ENCODE data around the gene ATAD3B.
"Not testable (repeated sequence)": the region's sequence is repeated elsewhere in the genome, so short reads cannot be mapped to it uniquely, and the experiment has no call there.

The ATAD3B gene

DNA sequence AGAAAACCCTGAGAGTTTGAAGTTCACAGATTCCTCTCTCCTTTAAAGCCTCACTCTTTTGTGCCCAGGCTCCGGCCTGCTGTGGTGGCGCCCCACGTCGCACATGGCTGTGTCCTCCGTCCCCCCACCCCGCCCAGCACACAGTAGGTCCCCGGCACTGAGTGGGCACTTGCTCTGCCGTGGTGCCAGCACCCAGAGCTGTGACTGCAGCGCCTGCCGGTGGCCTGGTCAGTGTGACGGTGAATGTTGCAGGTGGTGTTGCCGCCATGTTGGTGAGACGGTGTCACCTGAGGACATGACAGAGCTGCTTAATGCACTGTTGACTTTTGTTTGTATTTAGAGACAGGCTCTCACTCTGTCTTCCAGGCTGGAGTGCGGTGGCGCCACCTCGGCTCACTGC, 18.7 kb upstream of the ATAD3B start:
- FAIRE-seq = no peak

DNA sequence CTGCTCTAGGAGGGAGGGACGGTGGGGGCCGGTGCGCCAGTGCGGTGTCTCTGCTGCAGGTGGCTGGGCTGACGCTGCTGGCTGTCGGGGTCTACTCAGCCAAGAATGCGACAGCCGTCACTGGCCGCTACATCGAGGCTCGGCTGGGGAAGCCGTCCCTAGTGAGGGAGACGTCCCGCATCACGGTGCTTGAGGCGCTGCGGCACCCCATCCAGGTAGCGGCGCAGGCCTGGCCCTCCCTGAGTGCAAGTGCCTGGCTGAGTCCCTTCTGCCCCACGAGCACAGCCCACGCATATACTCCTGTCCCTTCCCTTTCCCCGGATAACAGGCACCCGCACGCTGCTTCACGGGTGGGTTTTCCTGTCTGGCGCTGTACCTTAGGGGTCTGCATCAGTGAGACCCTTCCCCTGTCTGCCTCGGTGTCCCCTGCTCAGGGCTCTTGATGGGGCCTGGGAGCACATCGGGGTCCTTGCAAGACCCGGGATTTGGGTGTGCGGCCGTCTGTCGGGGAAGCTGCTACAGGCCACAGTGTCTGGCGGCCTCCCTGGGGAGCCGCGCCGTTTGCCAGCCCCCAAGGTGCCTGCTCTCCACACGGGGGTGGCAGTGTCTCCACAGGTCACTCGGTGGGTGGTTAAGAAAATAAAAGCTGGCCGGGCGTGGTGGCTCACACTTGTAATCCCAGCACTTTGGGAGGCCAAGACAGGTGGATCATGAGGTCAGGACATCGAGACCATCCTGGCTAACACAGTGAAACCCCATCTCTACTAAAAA, 17.1 kb upstream of the ATAD3B start:
- not testable (repeated sequence) for FAIRE-seq

DNA sequence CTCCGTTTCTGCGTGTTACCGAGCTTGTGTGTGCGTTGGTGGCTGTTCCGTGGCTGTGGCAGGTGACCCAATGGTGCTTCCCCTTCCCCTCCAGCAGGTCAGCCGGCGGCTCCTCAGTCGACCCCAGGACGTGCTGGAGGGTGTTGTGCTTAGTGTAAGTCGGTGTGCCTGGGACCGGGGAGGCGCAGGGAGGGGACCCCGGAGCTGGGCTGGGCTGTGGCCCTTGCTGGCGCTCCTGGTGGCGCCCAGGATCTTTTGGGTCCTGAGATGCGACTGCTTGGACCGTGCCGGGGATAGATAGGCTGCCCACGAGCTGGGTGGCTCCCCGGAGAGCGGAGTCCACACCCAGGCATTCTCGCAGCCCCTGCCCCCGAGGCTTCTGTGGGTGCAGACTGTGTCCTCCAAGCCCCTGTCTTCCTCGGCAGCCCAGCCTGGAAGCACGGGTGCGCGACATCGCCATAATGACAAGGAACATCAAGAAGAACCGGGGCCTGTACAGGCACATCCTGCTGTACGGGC, 16.1 kb upstream of the ATAD3B start:
- FAIRE-seq = no peak

DNA sequence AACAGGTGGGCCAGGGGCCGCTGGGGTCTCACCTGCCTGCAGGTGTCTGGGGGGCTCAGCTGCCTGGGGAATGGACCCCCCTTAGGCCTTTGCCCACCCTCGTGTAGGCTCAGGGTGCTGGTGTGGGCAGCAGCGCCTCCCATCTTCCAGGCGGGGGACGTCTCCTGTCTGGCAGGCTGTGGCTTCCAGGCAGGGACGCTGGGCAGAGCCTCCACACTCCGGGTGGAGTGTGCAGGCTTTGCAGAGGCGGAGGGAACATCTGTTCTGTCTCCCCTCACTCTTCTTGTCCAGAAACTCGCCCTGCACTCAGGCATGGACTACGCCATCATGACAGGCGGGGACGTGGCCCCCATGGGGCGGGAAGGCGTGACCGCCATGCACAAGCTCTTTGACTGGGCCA, 15.6 kb upstream of the ATAD3B start:
- not testable (repeated sequence) for FAIRE-seq

DNA sequence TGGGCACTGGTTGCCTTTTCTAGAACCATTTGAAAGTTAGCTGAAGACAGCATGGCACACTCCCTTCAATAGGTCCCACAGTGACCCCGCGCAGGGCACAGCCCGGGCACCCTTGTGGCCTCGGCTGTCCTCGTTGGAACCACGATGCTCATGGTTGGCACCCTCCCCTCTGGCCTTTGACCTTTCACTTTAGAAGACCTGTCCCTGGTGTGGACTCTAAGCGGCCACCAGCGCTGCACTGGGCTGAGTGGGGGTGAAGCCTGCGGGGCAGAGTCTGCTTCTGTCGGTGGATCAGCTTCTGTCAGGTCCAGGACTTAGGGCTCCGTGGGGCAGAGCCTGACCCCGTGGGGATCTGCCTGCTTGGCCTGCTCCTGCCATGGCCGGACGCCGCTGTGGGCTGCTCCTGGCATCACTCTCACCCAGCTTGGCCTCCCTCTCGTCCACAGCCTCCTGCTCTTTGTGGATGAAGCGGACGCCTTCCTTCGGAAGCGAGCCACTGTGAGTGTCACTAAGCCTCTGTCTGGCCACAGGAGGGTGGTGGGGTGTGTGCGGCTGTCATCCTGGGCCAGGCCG, 14.8 kb upstream of the ATAD3B start:
- not testable (repeated sequence) for FAIRE-seq

DNA sequence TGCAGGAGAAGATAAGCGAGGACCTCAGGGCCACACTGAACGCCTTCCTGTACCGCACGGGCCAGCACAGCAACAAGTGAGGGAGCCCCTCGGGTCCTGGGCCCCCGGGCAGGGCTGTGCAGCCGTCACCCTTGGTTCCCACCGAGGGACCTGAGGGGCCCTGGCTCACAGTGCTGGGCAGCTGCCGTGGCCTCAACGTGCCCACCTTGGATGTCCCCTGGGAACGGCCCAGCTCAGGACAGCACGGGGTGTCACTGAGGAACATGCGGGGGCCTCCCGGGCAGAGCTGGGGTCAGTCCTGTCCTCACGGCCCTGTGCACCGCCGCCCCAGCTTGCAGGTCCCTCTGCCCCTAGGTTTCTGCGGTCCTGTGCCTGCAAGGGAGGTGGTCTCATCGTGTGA, 12.4 kb upstream of the ATAD3B start:
- not testable (repeated sequence) for FAIRE-seq

DNA sequence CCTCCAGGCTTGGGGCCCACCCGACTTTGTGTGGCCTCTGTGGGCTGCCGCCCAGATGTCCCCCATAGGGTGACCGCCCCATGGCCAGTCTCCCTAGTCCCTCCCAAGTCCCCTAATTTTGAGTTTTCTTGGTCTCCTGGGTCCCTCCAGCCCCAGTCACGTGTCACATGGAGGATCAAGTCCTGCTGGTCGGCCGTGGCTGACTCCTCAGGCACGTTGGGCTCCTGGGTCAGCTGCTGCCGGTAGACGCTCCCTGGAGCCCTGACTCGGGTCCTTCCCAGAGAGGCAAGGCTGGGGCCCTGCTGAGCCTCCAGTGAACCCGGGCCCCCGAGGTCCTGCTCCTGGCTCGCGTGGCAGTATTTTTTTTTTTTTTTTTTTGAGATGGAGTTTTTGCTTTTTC, 11.9 kb upstream of the ATAD3B start:
- not testable (repeated sequence) for FAIRE-seq

DNA sequence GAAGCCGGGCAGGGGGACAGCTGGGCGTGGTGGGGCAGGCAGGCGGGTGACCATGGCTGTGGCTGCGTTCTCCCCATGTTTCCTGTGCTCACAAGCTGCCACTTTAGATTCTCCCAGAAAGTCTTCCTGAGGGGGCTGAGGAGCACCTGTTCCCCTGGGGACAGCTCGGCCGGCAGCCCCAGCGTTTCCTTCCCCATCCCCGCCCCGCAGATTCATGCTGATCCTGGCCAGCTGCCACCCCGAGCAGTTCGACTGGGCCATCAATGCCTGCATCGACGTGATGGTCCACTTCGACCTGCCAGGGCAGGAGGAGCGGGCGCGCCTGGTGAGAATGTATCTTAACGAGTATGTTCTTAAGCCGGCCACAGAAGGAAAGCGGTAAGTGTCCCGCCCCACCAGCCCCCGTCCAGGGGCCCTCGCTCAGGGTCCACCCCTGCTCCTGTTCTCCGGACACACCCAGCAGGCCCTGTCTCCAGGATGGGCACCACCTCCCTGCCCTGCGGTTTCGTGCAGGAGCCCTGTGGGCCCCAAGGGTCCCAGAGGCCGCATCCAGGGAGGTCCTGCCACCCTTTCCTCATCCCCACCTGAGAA, 10.9 kb upstream of the ATAD3B start:
- FAIRE-seq = no peak

DNA sequence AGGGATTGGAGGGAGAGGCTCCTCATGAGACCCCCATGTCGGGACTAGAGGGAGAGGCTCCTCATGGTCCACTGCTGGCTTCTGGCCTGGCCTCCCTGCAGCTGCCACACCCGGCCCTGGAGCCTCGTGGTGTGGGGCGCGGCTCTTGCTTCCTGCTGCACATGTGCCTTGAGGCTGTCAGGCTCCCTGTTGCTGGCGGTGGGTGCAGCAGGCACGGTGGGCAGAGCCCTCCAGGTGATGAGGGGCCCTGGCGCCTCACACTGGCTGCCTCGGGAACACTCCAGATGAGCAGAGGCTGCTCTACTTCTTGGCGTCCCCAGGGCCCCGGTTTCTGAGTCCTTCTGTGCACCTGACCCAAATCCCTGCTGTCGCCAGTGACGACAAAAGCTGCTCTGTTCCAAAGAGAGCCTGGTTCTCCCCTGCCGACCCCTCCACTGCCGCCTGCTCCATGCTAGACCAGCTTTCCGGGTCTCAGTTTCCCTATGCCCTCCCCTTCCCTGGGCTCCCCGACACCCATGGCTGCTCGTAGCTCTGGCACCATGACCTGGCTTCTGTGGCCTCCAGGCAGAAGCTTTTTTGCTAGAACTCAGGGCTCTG, 9.7 kb upstream of the ATAD3B start:
- FAIRE-seq = no peak

DNA sequence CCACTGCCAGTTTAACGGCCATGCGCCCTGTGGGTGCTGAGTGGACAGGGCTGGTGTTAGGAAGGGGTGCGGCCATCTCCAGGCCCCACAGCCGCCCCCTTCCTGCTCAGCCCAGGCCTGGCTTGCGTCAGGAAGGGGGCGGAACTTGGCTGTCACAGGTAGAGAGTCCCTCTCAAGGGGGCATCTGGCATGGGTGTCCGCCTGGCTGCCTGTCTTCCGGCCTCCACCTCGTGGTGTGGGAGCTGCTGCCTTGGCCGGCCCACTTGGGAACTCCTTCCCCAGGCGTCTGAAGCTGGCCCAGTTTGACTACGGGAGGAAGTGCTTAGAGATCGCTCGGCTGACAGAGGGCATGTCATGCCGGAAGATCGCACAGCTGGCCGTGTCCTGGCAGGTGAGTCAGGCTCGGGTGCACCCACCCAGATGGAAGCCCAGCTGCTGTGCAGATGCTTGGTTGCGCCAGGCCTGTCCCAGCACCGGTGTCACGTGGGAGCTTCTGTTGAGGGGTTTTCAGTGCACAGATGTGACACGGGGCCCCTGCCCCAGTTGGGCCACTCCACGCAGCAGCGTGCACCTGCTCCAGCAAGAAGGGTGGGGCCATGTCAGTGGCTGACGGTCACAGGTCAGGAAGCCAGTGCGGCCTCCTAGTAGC, 9.1 kb upstream of the ATAD3B start:
- no peak for FAIRE-seq

DNA sequence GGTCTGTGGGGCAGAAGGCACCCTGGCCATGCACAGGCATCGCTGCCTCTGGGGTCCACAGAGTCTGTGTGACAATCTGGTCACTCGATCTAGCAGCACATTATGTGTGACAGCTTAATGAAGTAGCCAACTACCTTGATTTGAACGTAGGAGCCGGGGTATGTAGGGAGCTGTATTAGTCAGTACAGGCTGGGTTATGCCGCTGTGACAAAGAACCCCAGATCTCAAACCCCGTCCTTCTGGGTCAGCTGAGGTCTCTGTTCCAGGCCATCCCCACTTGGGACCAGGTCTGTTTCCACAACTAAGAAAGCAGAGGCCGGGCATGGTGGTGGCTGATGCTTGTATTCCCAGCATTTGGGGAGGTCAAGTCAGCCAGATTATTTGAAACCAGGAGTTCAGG, 8.3 kb upstream of the ATAD3B start:
- no peak for FAIRE-seq

DNA sequence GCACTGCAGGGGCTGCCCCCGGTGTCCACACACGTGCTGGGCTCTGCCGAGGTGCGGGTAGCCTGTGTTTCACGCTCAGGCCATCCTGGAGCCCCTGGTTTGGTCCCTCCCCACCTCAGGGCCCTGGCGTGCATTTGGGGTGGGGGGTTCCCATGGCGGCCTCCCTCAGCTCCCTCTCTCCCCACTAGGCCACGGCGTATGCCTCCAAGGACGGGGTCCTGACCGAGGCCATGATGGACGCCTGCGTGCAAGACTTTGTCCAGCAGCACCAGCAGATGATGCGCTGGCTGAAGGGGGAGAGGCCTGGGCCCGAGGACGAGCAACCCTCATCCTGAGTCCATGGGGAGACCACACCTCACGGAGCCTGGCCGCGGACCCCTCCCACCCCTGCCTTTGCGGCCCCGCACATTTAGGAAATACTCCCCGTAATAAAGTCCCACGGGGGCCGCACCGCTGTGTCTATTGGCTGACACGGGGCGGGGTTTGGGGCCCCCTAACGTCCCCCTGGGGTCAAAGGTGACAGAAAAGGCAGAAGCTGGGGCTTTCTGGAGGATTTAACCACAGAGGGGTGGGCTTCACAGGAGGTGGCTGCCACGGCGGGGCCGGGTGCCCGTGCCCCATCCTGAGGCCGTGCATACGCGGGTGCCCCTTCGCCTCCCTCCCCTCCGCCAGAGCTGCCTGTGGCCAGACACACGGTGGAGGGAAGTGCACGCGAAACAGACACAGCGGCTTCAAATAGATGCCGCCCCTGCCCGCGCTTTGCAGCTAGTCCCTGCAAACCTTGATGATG, 3.2 kb upstream of the ATAD3B start:
- not testable (repeated sequence) for FAIRE-seq

DNA sequence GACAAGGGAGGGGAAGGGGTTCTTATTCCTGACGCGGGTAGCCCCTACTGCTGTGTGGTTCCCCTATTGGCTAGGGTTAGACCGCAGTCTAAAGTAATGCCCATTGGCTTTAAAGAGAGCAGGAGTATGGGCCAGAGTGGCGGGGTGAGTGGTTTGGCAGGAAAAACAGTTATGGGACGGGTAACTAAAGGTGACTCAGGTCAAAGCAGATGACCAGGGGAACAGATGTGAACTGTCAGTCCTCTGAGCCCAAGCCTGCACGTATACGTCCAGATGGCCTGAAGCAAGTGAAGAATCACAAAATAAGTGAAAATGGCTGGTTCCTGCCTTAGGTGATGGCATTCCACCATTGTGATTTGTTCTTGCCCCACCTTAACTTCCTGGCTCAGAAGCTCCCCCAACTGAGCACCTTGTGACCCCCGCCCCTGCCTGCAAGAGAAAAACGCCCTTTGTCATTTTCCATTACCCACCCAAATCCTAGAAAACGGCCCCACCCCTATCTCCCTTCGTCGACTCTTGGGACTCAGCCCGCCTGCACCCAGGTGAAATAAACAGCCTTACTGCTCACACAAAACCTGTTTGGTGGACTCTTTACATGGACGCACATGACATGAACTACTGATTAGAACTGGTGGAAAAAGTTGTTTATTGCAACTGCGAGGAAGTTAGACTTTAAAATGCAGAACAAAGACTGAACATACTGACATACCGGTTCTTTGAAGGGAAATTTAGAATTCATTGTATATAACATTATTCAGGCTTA, 758 bp upstream of the ATAD3B start:
- FAIRE-seq = no peak

DNA sequence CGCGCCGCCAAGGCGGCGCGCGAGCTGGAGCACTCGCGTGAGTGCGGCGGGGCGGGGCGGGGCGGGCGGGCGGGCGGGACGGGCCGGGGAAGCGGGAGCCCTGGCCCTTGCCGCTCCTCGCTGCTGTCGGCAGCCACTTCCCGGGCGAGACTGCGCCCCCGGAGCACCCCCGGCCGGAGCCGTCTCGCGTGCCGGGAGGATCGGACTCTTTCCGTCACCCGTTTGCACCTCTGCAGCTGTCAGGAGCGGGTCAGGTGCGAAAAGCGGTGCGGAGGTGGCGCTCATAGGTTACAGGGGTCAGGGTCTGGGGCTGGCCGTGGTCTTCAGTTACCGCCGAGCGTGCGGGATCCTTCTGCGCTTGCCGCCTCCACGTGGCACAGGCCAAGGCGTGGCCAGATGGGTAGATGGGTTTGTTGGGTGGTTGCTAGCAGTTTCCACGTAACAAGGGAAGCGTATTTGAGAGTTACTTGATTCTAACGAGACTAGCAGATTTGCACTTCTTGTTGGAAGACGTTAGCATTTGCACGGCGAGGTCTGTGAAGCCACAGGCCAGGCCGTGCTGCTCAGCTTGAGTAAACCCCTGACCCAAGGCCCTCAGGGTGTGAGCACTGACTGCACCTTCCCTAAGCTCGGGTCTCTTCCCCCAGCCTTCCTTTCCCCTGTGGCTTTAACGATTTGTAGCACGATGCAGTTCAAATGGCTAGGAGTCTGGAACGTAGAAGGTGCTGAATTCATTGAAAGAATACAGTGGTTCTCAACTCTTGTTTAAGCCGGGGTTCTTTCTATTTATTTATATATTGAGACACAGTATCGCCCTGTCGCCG, 700 bp downstream of the ATAD3B start:
- FAIRE-seq = not testable (repeated sequence)

DNA sequence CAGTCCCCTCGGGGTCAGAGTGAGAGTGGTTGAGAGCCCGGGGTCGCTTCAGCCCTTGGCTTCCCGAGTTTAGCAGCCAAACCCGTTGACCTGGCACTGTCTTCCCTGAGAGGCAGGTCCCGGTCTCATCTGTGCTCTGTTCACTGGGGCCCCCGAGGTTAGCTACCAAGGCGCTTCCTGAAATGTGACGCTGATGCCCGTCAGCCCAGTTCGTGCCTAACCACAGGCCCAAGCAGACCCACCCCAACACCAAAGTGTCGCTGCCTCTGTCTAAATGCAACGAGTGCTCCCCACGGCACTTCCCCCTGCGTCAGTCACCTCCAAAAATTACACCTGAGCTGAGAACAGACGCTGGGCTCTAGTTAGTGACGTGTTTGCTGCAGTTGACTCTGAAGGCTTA, 4.4 kb downstream of the ATAD3B start:
- FAIRE-seq = not testable (repeated sequence)

DNA sequence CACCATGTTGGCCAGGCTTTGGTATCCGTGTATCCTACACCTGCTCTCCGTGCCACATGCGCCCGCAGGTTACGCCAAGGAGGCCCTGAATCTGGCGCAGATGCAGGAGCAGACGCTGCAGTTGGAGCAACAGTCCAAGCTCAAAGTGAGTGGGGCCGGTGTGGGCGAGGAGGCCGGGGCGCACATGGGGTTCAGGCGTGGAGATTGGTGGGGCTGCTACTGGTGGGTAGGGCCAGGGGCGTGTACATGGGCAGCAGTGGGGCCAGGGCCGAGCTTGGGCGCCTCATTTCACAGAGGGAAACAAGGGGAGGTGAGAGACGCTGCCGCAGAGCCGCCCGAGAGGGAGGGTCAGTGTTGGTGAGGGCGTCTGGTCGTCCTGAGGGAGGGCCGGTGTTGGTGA, 5.6 kb downstream of the ATAD3B start:
- FAIRE-seq = no peak

DNA sequence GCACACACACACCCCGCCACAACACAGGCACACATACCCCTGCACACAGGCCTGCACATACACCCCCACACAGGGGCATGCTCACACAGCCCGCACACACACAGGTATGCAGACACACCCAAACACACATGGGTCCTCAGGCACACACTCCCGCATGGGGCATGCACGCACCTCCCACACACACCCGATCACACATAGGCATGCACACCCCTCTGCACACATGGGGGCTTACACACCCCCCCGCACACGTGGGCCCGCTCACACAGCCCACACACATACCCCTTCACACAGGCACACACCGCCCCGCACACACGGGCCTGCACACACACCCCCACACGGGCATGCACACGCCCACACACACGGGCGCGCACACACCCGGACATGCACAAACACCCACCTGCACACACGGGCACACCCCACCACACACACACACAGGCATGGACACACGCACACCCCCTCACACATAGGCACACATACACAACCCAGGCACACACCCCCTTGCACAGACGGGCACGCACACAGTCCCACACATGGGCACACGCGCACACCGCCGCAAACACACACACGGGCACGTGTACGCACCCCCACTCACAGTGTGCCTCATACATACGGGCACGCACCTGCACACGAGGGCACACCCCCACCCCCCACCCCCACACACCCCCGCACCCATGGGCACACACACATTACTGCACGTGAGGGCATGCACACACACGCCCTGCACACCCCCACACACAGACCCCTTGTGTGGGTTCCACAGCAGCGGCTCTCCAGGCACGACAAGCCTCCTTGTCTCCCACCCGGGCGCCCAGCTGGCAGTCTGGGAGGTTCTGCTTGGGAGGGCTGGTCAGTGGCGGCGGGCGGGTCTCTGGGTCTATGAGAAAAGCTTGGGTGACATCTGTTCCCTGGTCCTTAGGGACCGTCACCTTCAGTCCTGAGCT, 8.3 kb downstream of the ATAD3B start:
- no peak for FAIRE-seq

DNA sequence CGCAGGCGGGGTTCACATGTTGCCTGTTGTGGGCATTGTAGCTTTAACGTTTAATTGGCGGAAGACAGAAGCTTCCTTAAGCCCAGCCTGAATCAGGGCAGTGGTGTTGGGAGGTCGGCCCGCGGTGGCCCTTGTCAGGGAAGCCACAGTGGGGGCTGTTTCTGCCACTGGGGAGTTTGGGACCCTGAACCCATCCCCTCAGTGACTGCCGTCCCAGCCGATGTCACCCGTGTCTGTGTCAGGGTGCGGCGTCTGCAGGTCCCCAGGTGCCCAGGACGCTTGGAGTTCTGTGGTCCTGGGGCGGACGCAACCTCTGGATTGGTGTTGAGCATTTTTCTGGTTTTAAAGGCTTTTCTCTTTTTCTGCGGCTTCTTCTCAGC, 8.9 kb downstream of the ATAD3B start:
- not testable (repeated sequence) for FAIRE-seq

DNA sequence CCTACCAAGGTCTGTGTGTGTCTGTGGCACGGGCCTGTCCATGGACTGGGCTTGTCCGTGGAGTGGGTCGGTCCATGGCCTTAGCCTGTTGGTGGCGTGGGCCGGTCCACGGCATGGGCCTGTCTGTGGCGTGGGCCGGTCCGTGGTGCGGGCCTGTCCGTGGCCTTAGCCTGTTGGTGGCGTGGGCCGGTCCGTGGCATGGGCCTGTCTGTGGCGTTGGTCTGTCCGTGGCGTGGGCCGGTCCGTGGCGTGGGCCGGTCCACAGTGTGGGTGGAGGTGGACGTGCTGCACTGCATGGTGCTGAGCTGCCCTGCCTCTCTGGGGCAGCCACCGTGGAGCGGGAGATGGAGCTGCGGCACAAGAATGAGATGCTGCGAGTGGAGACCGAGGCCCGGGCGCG, 10.2 kb downstream of the ATAD3B start:
- FAIRE-seq = not testable (repeated sequence)

DNA sequence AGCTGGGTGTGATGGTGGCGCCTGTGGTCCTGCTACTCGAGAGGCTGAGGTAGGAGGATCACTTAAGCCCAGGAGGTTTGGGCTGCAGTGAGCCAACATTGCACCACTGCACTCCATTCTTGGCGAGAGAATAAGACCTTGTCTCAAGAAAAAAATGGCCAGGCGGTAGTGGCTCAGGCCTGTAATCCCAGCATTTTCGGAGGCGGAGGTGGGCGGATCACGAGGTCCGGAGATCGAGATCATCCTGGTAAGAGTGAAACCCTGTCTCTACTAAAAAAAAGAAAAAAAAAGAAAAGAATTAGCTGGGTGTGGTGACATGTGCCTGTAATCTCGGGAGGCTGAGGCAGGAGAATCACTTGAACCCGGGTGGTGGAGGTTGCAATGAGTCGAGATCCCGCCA, 11.3 kb downstream of the ATAD3B start:
- FAIRE-seq = no peak
